ENCODE measurements around the gene PRKG1. TPM values are rescaled to one million over a fixed set of nuclear protein-coding genes. Genes with fewer than 3 reads are reported as not detected.

Gene PRKG1
- total RNA-seq, 1 experiment from 2014 or later, result 10.4 TPM

DNA sequence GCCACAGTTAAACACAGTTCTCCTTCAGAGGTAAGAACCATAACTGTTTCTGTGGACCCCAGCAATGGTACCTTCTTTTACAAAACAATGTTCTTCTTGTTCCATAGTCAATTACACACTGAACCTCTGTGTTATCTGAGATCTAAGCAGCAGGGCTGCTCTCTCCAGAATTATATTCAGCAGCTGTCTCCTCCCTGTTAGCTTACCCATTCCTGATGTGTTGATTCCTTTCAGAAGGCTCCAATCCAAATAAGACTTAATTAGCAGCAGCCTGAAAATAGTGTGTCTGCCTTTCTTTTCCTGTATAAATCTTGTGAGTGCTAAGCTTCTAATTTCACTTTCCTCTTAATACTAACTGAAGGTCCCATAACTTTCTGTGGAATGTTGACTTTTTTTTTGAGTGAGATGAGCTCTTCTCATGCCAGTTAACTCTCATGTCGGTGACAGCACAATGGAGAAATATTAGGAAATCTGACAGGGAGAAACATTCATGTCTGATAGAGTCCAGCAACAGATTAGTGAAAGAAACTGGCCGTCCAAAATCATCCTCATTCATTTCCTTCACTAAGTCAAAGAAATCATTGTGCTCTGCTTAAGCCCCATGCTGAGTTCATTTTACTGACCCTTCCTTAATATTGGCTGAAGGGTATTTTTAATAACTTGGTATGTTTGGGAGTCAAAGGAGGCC is 226.5 kb downstream of the PRKG1 start:
- no peaks in the 10 kb centered on the region for H3K27me3 Mint-ChIP-seq (ENCODE audit: low read depth)
- no peak for DNase-seq
- no peak overlapping the region for H3K4me3 Mint-ChIP-seq

More for the DNA sequence above, 226.5 kb downstream of the PRKG1 start:
- Histone ChIP-seq H3K27ac (ENCODE audit: insufficient read length, low read depth, low read length) (no peak overlapping the region), H3K23ac (ENCODE audit: insufficient read length, low read depth, low read length) (no peak overlapping the region), H3K27me3 (ENCODE audit: insufficient read depth, low read length) (no peaks in the 10 kb centered on the region), H3K79me1 (ENCODE audit: insufficient read depth, low read depth, low read length, poor library complexity, severe bottlenecking) (no peaks in the 10 kb centered on the region), H3K9me3 (ENCODE audit: control insufficient read depth, low read depth, low read length) (no peaks in the 10 kb centered on the region), H3K4ac (ENCODE audit: low read depth, low read length) (no peak overlapping the region), H2BK120ac (ENCODE audit: low read depth, low read length, poor library complexity, severe bottlenecking) (no peak overlapping the region), H3T11ph (ENCODE audit: low read length) (no peak overlapping the region), H4K5ac (ENCODE audit: insufficient read length, low read depth, low read length) (no peak overlapping the region), H3K4me1 (ENCODE audit: insufficient read depth, low read length) (peaks cover 2% of the 10 kb centered on the region; the same call in 1 of the 2 replicates), H3K56ac (ENCODE audit: insufficient read length, low read depth, low read length) (no peak overlapping the region), H3K23me2 (ENCODE audit: insufficient read length, low read depth, low read length, poor library complexity, severe bottlenecking) (no peaks in the 10 kb centered on the region), H2BK12ac (ENCODE audit: insufficient read length, low read depth, low read length) (no peak overlapping the region), H3K9ac (ENCODE audit: extremely low read depth, insufficient read length, low read length) (no peak overlapping the region), H4K20me1 (ENCODE audit: control insufficient read depth, insufficient read depth, insufficient read length) (no peaks in the 10 kb centered on the region), H2BK5ac (ENCODE audit: insufficient read length, low read length) (no peak overlapping the region), H4K8ac (replicated peaks; ENCODE audit: insufficient read length, low read depth, low read length) (no peak overlapping the region), H2AFZ (ENCODE audit: low read length) (no peak overlapping the region), H3K14ac (ENCODE audit: insufficient read depth, low read length) (no peak overlapping the region), H3K4me2 (ENCODE audit: insufficient read depth, insufficient read length, low read length) (no peak overlapping the region), H3K79me2 (ENCODE audit: insufficient read depth, low read length) (no peaks in the 10 kb centered on the region), H2BK15ac (ENCODE audit: low read depth, low read length) (no peak overlapping the region), H2BK20ac (ENCODE audit: low read depth, low read length, poor library complexity, severe bottlenecking) (no peak overlapping the region), H2AK5ac (ENCODE audit: insufficient read length, low read length) (no peak overlapping the region), H3K18ac (ENCODE audit: insufficient read length, low read depth, low read length) (no peak overlapping the region), H4K91ac (ENCODE audit: insufficient read length, low read depth, low read length) (no peak overlapping the region)
- H3K9me3 Mint-ChIP-seq, result no peaks in the 10 kb centered on the region
- H3K36me3 Mint-ChIP-seq (ENCODE audit: insufficient read depth in 1 of 3, low read depth in 3 of 3), result no peaks in the 10 kb centered on the region
- WGBS (ENCODE audit: extremely low coverage, insufficient read length, low lambda C conversion rate), result no CpG with 5 or more reads among the region's 2 CpGs
- TF ChIP-seq, protein P1, sequence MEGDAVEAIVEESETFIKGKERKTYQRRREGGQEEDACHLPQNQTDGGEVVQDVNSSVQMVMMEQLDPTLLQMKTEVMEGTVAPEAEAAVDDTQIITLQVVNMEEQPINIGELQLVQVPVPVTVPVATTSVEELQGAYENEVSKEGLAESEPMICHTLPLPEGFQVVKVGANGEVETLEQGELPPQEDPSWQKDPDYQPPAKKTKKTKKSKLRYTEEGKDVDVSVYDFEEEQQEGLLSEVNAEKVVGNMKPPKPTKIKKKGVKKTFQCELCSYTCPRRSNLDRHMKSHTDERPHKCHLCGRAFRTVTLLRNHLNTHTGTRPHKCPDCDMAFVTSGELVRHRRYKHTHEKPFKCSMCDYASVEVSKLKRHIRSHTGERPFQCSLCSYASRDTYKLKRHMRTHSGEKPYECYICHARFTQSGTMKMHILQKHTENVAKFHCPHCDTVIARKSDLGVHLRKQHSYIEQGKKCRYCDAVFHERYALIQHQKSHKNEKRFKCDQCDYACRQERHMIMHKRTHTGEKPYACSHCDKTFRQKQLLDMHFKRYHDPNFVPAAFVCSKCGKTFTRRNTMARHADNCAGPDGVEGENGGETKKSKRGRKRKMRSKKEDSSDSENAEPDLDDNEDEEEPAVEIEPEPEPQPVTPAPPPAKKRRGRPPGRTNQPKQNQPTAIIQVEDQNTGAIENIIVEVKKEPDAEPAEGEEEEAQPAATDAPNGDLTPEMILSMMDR (conservative IDR thresholded peaks at IDR 0.05), result no peak
- H3K4me1 Mint-ChIP-seq, result peaks cover 8 to 9% of the 10 kb centered on the region in 2 experiments
- H3K27ac Mint-ChIP-seq, result no peak overlapping the region; a peak in 1 of 7 replicates

Data from H9 (cell line).